SK-N-DZ (cell line): ENCODE data around the gene SMCO4.
A peak's percentile ranks its signal among the peaks of the same experiment; 100 is the strongest.
"Not testable (repeated sequence)": the region's sequence is repeated elsewhere in the genome, so short reads cannot be mapped to it uniquely, and the experiment has no call there.

Source experiments
- DNase-seq: peaks from one replicate; pipeline ENCODE4 v3.0.0-alpha.2; 2015; ENCODE audit warnings: low spot score
- small RNA-seq, 2 experiments: library from RNA; depleted of rRNA; stranded (forward); fragments of <200 nt; gene quantifications; one replicate each; pipeline ENCODE3, GENCODE V24; 2014

The SMCO4 gene

GRCh38 chr11:93477684-93478234 lies 65.4 kb downstream of the SMCO4 start:
- DNase-seq = peak; percentile 37

GRCh38 chr11:93476796-93477195 lies 66.4 kb downstream of the SMCO4 start:
- no peak for DNase-seq

GRCh38 chr11:93474123-93474522 lies 69.1 kb downstream of the SMCO4 start:
- DNase-seq = no peak

GRCh38 chr11:93468290-93468689 lies 74.9 kb downstream of the SMCO4 start:
- DNase-seq = no peak

GRCh38 chr11:93467054-93467453 lies 76.1 kb downstream of the SMCO4 start:
- no peak for DNase-seq

GRCh38 chr11:93464927-93465540 lies 78.2 kb downstream of the SMCO4 start:
- peak; percentile 43 for DNase-seq

GRCh38 chr11:93463666-93464065 lies 79.5 kb downstream of the SMCO4 start:
- DNase-seq = not testable (repeated sequence)

- no peak for DNase-seq
These were observed 84.9 kb downstream of the SMCO4 start for GRCh38 chr11:93458286-93458685.

GRCh38 chr11:93444617-93445073 lies 98.5 kb downstream of the SMCO4 start:
- no peak for DNase-seq

- DNase-seq = not testable (repeated sequence)
These were observed 100.0 kb downstream of the SMCO4 start for GRCh38 chr11:93443232-93443631.

- no peak for DNase-seq
These were observed 110.9 kb downstream of the SMCO4 start for GRCh38 chr11:93432247-93432646.

Small RNAs within 50 kb of the gene (small RNA-seq; reads per million reads assigned to genes)
- 0 reads per million in 2 experiments for gene RN7SL223P
